ENCODE measurements around the gene RNH1.

Gene RNH1

DNA sequence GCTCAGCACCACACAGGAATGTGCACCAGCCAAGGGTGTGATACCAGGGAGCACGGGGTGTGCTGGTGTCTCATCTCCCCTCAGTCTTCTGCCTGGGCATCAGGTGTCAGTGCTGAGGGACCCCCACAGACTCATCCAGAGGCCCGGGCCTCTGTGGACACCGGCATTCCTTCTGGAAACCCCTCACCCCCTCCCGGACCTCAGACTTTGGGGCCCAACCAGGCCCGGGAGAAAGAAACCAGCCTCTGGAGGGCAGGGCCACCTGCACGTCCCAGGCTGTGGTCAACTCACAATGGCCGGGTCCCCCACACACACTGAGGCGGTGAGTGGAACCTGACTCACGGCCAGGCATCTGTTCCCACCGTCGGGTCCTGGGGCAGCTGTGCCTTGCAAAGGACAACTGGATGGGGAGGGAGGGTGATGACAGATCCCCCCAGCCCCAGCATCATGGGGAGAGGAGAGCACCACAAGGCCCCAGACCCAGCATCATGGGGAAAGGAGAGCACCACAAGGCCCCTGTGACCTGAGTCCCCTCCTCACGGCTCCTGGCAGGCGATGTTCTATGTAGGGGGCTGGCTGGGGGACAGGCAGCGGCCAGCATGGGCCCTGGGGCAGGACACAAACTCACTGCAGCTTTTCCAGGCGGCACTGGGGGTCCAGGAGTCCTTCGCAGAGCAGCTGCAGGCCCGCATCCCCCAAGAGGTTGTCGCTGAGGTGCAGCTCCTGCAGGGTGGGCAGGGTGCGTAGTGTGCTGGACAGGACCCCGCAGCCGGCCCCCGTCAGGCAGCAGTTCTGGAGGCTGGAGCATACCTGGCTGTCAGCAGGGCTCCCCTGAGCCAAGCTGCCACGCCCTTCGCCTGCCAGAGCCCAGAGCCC lies 7.6 kb downstream of the RNH1 start:
- TF ChIP-seq, protein P1, sequence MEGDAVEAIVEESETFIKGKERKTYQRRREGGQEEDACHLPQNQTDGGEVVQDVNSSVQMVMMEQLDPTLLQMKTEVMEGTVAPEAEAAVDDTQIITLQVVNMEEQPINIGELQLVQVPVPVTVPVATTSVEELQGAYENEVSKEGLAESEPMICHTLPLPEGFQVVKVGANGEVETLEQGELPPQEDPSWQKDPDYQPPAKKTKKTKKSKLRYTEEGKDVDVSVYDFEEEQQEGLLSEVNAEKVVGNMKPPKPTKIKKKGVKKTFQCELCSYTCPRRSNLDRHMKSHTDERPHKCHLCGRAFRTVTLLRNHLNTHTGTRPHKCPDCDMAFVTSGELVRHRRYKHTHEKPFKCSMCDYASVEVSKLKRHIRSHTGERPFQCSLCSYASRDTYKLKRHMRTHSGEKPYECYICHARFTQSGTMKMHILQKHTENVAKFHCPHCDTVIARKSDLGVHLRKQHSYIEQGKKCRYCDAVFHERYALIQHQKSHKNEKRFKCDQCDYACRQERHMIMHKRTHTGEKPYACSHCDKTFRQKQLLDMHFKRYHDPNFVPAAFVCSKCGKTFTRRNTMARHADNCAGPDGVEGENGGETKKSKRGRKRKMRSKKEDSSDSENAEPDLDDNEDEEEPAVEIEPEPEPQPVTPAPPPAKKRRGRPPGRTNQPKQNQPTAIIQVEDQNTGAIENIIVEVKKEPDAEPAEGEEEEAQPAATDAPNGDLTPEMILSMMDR (conservative IDR thresholded peaks at IDR 0.05; ENCODE audit: low read depth, low read length) = no peak
- H3K4me3 ChIP-seq (ENCODE audit: low read length) = no peak overlapping the region
- DNase-seq (ENCODE audit: low read depth) = no peak

GRCh38 chr11:498297-499181 lies 8.5 kb downstream of the RNH1 start:
- H3K4me3 ChIP-seq (ENCODE audit: low read length) = no peak overlapping the region
- TF ChIP-seq, protein P1 (conservative IDR thresholded peaks at IDR 0.05; ENCODE audit: low read depth, low read length) = no peak

GRCh38 chr11:497565-498296 lies 9.3 kb downstream of the RNH1 start:
- DNase-seq (ENCODE audit: low read depth) = no peak
- TF ChIP-seq, protein P1 (conservative IDR thresholded peaks at IDR 0.05; ENCODE audit: low read depth, low read length) = no peak
- no peak overlapping the region for H3K4me3 ChIP-seq (ENCODE audit: low read length)

More at GRCh38 chr11:498297-499181, 8.5 kb downstream of the RNH1 start:
- DNase-seq (ENCODE audit: low read depth) = no peak

DNA sequence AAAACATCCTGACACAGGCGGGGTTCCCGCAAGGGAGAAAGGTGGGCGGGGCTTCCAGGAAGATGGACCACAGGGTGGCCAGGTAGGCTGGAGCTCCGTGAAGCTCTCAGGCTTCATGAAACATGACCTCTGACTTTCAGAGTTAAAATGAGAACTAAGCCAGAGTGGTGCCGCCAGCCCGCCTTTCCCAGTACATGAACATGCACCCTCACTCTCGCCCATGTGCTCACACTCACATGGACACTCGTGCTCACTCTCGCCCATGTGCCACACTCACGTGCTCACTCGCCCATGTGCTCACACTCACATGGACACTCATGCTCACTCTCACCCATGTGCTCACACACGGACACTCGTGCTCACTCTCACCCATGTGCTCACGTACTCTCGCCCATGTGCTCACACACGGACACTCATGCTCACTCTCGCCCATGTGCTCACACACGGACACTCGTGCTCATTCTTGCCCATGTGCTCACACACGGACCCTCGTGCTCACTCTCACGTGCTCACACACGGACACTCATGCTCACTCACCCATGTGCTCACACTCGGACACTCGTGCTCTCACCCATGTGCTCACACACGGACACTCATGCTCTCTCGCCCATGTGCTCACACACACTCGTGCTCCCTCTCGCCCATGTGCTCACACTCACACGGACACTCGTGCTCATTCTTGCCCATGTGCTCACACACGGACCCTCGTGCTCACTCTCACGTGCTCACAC lies 10.0 kb downstream of the RNH1 start:
- TF ChIP-seq, protein P1 (conservative IDR thresholded peaks at IDR 0.05; ENCODE audit: low read depth, low read length) = no peak
- H3K4me3 ChIP-seq (ENCODE audit: low read length) = no peak overlapping the region
- DNase-seq (ENCODE audit: low read depth) = no peak

- H3K4me3 ChIP-seq (ENCODE audit: low read length) = no peak overlapping the region
- no peak for DNase-seq (ENCODE audit: low read depth)
- TF ChIP-seq, protein P1 (conservative IDR thresholded peaks at IDR 0.05; ENCODE audit: low read depth, low read length) = no peak
These were observed 11.5 kb downstream of the RNH1 start for GRCh38 chr11:495537-495931.

Data from retinal pigment epithelial cell (primary cell).